Mononuclear cell (primary cell): Measurements from ENCODE around the gene ACACA. TPM values are rescaled to one million over a fixed set of nuclear protein-coding genes. Genes with fewer than 3 reads are reported as not detected.

Experiments used
- H3K27me3 ChIP-seq: 2 replicates; pipeline ENCODE4 v1.6.0; 2011; ENCODE audit warnings: low read length, control low read depth; ENCODE audit not compliant: insufficient read depth
- H3K4me1 ChIP-seq: 2 replicates; pipeline ENCODE4 v1.5.1; 2011; ENCODE audit warnings: mild to moderate bottlenecking, low read length, control low read depth; ENCODE audit not compliant: insufficient read depth
- H3K4me3 ChIP-seq: 2 replicates; pipeline ENCODE4 v1.5.1; 2011; ENCODE audit warnings: mild to moderate bottlenecking, low read length, moderate library complexity
- H3K9me3 ChIP-seq: 2 replicates; pipeline ENCODE4 v1.5.1; 2011; ENCODE audit warnings: low read depth, mild to moderate bottlenecking, control low read depth, low read length
- total RNA-seq: library from RNA; depleted of rRNA; stranded (reverse); fragments of >200 nt; gene quantifications from one replicate; pipeline ENCODE4 v1.2.3, GENCODE V29; 2012

Gene ACACA
- total RNA-seq, 1 donor: 21.9 TPM

- Histone ChIP-seq H3K4me1 (no peaks in the 10 kb centered on the region), H3K4me3 (no peak overlapping the region), H3K27me3 (no peaks in the 10 kb centered on the region), H3K9me3 (no peaks in the 10 kb centered on the region)
These were observed 67.3 kb downstream of the ACACA start for GRCh38 chr17:37339321-37339720.

GRCh38 chr17:37338847-37339246 is 67.8 kb downstream of the ACACA start:
- Histone ChIP-seq H3K27me3 (no peaks in the 10 kb centered on the region), H3K4me1 (no peaks in the 10 kb centered on the region), H3K4me3 (no peak overlapping the region), H3K9me3 (no peaks in the 10 kb centered on the region)

DNA sequence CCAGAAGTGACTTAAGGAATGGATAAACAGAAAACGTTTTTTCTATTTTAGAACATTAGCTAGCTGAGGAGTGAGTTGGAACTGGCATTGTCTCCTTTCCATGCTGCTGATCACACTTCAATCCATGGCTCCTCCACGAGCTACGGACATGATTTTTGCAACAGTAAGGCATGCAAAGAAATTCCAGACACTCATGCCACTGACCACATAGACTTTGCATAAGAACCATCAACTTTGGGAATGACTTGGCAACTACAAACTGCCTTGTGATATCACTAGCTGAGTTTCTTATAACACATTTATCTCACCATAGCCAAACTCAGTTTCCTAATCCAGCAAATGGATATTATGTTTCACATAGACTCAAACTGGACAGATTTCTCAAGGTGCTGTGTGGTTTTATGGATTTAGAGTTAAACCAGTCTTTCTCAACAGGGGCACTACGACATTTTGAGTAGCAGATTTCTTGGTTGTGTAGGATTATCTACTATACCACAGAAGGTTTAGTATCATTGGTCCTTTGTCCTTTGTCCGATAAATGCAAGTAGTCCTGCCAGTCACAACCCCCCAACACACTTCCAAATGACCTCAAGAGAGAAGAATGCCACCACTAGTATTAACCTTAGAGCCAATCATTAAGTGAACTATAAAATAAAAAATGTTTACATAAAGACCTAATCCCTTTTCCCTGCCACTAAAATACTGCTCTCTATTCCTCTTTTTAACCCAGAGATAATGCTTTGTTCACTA is 79.1 kb downstream of the ACACA start:
- Histone ChIP-seq H3K4me1 (no peaks in the 10 kb centered on the region), H3K4me3 (no peak overlapping the region), H3K27me3 (no peaks in the 10 kb centered on the region), H3K9me3 (no peaks in the 10 kb centered on the region)

- Histone ChIP-seq H3K9me3 (no peaks in the 10 kb centered on the region), H3K4me1 (no peaks in the 10 kb centered on the region), H3K4me3 (no peak overlapping the region), H3K27me3 (no peaks in the 10 kb centered on the region)
These were observed 83.6 kb downstream of the ACACA start for GRCh38 chr17:37322826-37323561.

DNA sequence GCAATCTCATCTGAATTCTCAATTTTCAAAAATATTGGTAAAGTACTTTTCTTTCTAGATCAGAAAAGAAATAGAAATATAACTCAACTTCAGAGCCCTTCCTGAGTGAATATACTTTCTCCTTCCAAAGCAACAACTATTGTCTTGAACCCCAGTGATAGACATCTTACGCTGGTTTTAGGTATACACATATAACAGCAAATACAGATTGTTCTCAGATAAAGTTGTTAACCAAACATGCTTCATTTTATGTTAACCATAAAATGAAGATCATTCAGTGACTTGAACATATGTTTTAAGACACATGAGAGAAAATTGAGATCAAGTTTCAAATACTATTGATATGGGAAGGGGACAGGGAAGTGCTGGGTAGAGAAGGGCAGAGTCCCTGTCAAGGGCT is 84.5 kb downstream of the ACACA start:
- Histone ChIP-seq H3K4me1 (no peaks in the 10 kb centered on the region), H3K9me3 (no peaks in the 10 kb centered on the region), H3K27me3 (no peaks in the 10 kb centered on the region)

DNA sequence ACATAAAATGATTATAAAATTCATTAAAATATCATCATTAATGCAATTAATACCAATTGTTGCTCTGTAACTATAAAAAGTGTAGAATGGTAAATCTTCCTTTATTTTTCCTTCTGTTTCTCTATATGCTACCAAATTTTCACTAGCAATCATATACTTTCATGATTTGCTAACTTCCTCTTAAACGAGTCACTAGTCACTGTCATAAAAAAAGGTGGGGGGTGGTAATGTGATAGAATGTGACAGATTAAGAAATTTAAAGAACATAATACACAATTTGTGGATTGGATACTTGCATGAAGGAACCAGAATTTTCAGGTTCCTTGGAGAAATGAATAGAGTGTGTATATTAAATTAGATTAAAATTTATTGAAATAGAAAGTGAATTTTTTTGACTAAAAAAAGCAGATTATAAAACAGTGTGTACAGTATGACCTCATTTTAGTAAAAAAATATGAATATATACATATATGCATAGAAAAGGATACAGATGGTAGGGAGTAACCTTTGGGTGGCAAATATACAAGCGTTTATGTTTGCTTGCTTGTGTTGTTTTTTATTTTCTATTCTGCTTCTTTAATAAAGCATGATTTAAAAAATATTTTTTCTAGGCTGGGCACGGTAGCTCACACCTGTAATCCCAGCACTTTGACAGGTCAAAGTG is 87.6 kb downstream of the ACACA start:
- Histone ChIP-seq H3K4me3 (no peak overlapping the region), H3K9me3 (no peaks in the 10 kb centered on the region), H3K27me3 (no peaks in the 10 kb centered on the region), H3K4me1 (no peaks in the 10 kb centered on the region)

More for the DNA sequence above, 84.5 kb downstream of the ACACA start:
- no peak overlapping the region for H3K4me3 ChIP-seq

GRCh38 chr17:37317867-37318266 is 88.8 kb downstream of the ACACA start:
- H3K4me3 ChIP-seq: no peak overlapping the region
- no peaks in the 10 kb centered on the region for H3K4me1 ChIP-seq
- no peaks in the 10 kb centered on the region for H3K27me3 ChIP-seq
- H3K9me3 ChIP-seq: no peaks in the 10 kb centered on the region

GRCh38 chr17:37315601-37316000 is 91.0 kb downstream of the ACACA start:
- no peaks in the 10 kb centered on the region for H3K9me3 ChIP-seq
- no peak overlapping the region for H3K4me3 ChIP-seq
- no peaks in the 10 kb centered on the region for H3K4me1 ChIP-seq
- no peaks in the 10 kb centered on the region for H3K27me3 ChIP-seq

GRCh38 chr17:37312137-37312923 is 94.3 kb downstream of the ACACA start:
- no peak overlapping the region for H3K4me3 ChIP-seq

GRCh38 chr17:37310940-37311339 is 95.7 kb downstream of the ACACA start:
- H3K27me3 ChIP-seq: no peaks in the 10 kb centered on the region
- H3K4me3 ChIP-seq: no peak overlapping the region
- H3K4me1 ChIP-seq: no peaks in the 10 kb centered on the region
- no peaks in the 10 kb centered on the region for H3K9me3 ChIP-seq

More at GRCh38 chr17:37312137-37312923, 94.3 kb downstream of the ACACA start:
- Histone ChIP-seq H3K4me1 (no peaks in the 10 kb centered on the region), H3K9me3 (no peaks in the 10 kb centered on the region), H3K27me3 (no peaks in the 10 kb centered on the region)

- no peaks in the 10 kb centered on the region for H3K9me3 ChIP-seq
- no peaks in the 10 kb centered on the region for H3K27me3 ChIP-seq
- H3K4me3 ChIP-seq: no peak overlapping the region
- H3K4me1 ChIP-seq: no peaks in the 10 kb centered on the region
These were observed 97.6 kb downstream of the ACACA start for GRCh38 chr17:37309051-37309450.

DNA sequence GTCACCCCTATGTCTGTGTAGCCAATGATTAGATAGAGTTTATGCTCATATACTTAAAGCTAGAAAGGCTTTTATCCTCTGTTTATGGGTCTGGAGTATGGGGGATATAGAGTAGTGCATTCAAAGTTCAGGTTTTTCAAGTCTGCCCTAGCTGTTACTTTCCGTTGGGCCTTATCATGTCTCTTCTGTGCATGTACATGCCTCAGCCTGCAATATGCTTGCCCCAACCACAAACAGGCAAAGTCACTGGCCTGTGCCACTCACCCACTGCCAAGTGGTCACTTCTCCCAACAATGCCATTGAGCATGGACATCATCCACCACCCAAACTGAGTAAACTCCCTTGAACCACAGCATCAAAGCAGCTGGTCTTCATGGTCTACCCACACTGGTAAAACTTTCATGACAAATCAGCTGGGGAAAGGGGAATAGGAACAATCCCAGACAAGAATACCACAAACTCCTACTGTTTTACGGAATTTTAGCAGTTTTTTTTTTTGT is 101.2 kb downstream of the ACACA start:
- no peaks in the 10 kb centered on the region for H3K4me1 ChIP-seq
- H3K4me3 ChIP-seq: no peak overlapping the region
- H3K9me3 ChIP-seq: no peaks in the 10 kb centered on the region
- no peaks in the 10 kb centered on the region for H3K27me3 ChIP-seq

DNA sequence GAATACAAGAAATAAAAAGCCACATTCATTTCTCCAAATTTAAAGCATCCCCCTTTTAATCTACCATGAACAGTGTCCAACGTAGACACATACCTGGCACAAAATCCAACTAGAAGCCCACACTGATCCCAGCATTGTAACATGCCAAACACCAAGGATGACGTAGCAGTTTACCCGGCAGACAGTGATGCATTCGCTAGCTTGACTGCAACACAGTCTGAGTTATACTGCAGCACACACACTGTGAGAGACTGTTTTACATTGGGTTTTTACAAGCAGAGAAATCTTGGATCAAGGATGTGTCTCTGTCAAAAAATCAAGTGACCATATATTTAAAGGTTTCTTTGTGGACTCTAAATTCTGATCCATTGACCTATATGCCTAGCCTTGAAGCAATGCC is 105.3 kb downstream of the ACACA start:
- H3K9me3 ChIP-seq: no peaks in the 10 kb centered on the region
- H3K27me3 ChIP-seq: no peaks in the 10 kb centered on the region
- H3K4me1 ChIP-seq: no peaks in the 10 kb centered on the region
- no peak overlapping the region for H3K4me3 ChIP-seq

GRCh38 chr17:37300683-37301082 is 106.0 kb downstream of the ACACA start:
- Histone ChIP-seq H3K4me1 (no peaks in the 10 kb centered on the region), H3K4me3 (no peak overlapping the region), H3K9me3 (no peaks in the 10 kb centered on the region), H3K27me3 (no peaks in the 10 kb centered on the region)
